T-helper 1 cell treated with Interleukin-12 subunit alpha and Interleukin-12 subunit beta and Interleukin-4 antibody, amounts not matched to agents 30 ng/mL and 1 ng/mL, for 36 hours (primary cell): ENCODE data around the gene DCDC1. TPM values are rescaled to one million over a fixed set of nuclear protein-coding genes. Genes with fewer than 3 reads are reported as not detected.

Source experiments
- intact Hi-C: fragments of 100-400 bp; cut with micrococcal nuclease; formaldehyde crosslinking; loops from one replicate; pipeline ENCODE4 v1.15.1; 2024
- total RNA-seq: library from RNA; stranded (reverse); gene quantifications from 2 replicates; pipeline ENCODE4 v1.2.3, GENCODE V29; 2022

The DCDC1 gene
- total RNA-seq, 1 donor from 2014 or later = not detected

GRCh38 chr11:31107649-31108048 is 261.9 kb downstream of the DCDC1 start:
- intact Hi-C loops = loop anchor here (2.0 to 5.0 kb wide), 2 partner anchors 851 to 1070 kb away; no protein-coding TSS in a partner anchor

DNA sequence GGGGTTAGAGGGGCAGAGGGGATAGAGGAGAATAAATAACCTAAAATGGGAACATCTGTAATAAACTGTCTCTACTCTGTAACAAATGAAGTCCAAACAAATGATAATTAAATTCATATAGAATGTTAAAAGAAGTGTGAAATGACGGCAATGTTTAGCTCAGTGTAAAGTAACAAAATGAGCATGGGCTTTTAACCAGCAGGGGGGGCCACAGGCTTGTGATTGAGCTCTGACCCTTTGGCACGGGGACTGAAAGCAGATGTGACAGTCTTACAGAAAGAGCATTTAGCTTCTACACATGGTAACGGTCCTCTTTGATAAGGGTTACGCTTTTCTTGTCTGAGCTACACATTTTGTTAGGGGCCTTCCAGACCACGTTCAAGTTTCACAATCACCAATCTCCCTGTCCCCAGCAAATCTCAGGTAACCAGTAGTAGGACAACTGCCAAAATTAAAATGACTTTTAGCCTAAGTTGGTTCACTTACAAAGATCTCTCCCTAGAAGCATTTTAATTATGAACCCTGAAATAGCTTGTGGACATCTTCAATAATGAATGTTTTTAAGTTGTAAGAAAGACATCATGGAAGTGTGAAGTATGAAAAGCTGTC is 262.5 kb downstream of the DCDC1 start:
- intact Hi-C loops = loop anchor here (2.0 to 5.0 kb wide), 2 partner anchors 852 to 1070 kb away; no protein-coding TSS in a partner anchor

DNA sequence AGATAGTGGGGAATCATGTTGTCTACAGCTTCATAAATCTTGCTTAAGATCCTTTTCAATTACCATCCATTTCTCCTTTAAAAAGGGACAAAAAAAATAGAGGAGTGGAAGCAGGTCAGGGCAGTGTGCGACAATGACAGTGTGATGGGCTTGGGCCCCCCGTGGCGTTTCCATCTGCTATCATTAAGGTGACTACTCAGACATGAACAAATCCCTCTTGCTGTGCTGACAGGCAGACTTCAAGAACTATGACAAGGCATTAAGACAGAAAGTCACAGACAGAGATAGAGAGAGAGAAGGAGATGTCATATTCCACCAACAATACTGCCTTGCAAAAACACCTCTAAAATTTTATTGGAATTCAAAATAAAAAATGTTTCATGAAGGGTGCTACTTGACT is 263.2 kb downstream of the DCDC1 start:
- intact Hi-C loops = loop anchor here (2.0 to 5.0 kb wide), 2 partner anchors 852 to 1071 kb away; no protein-coding TSS in a partner anchor

- intact Hi-C loops = no loop called here
Observed at GRCh38 chr11:31102875-31103274, 266.7 kb downstream of the DCDC1 start.

DNA sequence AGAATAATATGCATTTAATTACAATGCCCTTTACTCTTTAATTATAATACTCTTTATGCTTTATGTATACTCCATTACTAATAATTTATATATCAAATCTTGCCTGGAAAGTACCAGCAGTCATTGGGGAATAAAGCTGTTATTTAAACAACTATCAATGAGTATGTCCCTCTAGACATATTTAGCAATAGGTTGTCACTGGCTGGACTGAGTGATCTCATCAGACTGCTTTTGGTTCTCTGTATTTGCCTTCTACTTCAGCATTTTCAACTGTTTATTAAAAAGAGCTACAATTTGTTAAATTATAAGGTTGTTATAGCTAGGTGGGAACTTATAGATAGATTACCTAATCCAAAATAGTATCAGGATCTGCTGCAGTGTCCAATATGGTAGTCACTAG is 267.2 kb downstream of the DCDC1 start:
- intact Hi-C loops = no loop called here

DNA sequence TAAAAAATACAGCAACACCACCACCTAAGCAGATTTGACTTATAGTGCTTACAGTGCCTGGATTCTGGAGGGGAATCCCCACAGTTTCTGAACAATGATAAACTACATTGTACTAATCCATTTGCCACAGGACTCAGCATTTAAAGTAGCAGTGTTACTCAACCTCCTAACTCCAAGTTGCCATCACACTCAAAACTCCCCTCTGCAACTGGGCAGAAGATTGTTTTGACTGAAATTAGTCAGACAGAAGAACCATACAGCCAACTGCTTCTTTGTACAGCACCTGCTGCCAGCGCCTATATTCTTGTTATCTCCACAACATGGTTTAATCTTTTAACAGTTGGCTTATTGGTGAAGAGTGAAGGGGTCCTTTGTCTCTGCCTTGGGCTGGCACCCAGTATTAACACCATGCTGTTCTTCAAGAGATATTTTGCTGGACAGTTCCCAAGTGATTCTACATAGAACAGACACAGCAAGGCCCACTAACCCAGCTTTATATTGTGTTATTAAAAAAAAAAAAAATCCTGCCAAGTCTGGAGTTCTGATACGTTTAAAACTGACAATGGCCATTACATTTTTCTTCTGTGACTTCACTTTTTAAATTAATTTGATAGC is 273.2 kb downstream of the DCDC1 start:
- intact Hi-C loops = no loop called here

DNA sequence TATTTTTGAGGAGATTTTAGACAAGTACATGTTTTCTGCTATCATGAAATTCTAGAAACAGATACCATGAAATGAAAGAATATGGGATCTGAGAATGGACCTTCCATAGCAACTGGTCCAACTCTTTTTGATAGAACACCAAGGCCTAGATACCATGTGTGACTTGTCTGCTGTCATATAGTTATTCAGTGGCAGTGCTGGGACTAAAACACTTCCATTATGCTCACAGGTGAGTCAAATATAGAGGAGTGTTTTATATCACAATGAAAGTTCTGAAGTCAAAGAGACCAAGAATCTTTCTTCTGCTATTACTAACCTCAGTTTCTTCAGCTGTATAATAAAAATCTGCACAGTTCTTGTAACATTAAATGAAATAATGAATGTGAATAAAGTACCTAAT is 276.9 kb downstream of the DCDC1 start:
- intact Hi-C loops = no loop called here

- intact Hi-C loops = no loop called here
Observed at GRCh38 chr11:31089117-31089516, 280.4 kb downstream of the DCDC1 start.

DNA sequence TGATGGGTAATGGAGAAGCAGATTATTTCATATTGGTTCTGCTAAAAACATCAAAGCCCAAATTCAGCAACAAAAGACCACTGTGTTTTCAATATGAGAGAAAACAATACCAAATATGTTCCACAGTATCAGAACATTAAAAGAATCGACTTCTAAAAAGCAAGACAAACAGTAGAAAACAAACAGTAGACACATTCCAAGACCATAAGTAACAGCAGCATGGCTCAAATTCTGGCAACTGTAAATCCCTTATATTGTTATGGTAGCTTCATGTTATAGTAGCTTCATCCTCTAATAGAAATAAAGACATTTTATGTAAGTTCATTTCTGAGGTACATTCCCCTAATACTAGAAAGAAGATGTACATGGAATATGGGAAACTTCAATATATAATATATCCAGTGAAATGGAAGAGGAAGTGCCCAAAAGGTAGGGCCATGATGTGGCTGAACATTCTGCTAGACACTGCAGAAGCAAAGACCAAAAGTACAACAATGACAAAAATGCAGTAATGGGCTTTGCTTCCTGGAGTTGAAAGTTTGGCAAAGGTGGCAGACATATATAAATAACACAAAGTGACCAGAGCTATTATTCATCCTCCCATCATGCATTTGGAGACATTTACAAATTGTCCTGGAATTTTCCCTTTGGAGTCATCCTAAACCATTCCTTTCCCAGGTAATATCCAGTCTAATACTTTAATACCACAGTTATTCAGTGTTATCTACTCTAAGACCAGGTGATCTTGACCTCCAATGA is 299.9 kb downstream of the DCDC1 start:
- intact Hi-C loops = no loop called here

GRCh38 chr11:31060880-31061279 is 308.7 kb downstream of the DCDC1 start:
- intact Hi-C loops = no loop called here

GRCh38 chr11:31059529-31059928 is 310.0 kb downstream of the DCDC1 start:
- intact Hi-C loops = no loop called here

DNA sequence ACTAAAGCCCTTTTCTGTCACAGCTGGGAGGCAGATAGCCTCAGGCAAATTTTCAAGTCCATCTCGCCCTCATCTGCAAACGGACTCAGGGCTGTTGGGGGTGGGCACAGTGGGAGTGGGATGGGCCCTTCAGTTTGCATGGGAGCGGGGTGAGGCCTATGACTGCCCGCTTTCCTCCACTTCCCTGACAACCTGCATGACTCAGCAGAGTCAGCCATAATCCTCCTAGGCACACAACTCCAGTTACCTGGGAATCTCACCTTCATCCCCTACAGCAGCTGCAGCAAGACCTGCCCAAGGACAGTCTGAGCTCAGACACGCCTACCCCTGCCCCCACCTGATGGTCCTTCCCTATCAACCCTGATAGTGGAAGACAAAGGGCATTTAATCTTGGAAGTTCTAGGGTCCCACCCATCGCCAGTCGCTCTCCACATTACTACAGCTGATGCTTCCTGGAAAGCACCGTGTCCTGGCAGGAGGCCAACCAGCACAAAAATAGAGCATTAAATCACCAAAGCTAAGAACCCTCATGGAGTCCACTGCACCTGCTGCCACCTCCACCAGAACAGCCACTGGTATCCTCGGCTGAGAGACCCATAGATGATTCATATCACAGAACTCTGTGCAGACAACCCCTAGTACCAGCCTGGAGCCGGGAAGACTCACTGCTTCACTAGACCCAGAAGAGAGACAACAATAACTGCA is 319.3 kb downstream of the DCDC1 start:
- intact Hi-C loops = no loop called here

DNA sequence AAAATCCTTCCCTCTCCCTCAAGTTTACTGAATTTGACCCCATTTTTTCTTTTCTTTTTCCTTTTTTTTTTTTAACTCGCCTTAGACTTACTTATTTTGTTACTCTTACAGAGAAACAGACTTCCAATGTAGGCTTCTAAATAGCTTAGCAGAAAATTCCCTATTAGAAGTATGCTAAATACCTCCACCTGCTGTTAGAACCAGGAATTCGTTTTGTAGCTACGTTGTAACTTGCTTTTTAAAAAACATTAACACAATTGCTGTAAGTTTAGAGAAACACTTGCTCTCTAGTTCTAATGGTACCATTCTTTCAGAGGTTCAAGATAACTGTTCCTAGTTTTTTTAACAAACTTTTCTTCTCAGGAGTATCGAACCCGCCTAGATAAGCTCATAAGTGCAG is 324.2 kb downstream of the DCDC1 start:
- intact Hi-C loops = no loop called here

- intact Hi-C loops = no loop called here
Observed at GRCh38 chr11:31030138-31030792, 339.3 kb downstream of the DCDC1 start.

- intact Hi-C loops = no loop called here
Observed at GRCh38 chr11:31026315-31026714, 343.2 kb downstream of the DCDC1 start.

GRCh38 chr11:31022080-31022479 is 347.5 kb downstream of the DCDC1 start:
- intact Hi-C loops = no loop called here

GRCh38 chr11:31019786-31020185 is 349.8 kb downstream of the DCDC1 start:
- intact Hi-C loops = no loop called here

GRCh38 chr11:31005202-31005601 is 364.3 kb downstream of the DCDC1 start:
- intact Hi-C loops = no loop called here

- intact Hi-C loops = no loop called here
Observed at GRCh38 chr11:31001427-31001826, 368.1 kb downstream of the DCDC1 start.

GRCh38 chr11:31000381-31000780 is 369.2 kb downstream of the DCDC1 start:
- intact Hi-C loops = no loop called here

- intact Hi-C loops = no loop called here
Observed at GRCh38 chr11:30992513-30992849, 377.1 kb downstream of the DCDC1 start.
